CD4-positive, alpha-beta T cell treated with Interleukin-15 for 4 hours (primary cell): ENCODE results near the gene TBX19.

ENCODE experiments used
- DNase-seq: peaks from one replicate; pipeline ENCODE4 v3.0.0-alpha.2; 2020; ENCODE audit warnings: low spot score

Gene TBX19

DNA sequence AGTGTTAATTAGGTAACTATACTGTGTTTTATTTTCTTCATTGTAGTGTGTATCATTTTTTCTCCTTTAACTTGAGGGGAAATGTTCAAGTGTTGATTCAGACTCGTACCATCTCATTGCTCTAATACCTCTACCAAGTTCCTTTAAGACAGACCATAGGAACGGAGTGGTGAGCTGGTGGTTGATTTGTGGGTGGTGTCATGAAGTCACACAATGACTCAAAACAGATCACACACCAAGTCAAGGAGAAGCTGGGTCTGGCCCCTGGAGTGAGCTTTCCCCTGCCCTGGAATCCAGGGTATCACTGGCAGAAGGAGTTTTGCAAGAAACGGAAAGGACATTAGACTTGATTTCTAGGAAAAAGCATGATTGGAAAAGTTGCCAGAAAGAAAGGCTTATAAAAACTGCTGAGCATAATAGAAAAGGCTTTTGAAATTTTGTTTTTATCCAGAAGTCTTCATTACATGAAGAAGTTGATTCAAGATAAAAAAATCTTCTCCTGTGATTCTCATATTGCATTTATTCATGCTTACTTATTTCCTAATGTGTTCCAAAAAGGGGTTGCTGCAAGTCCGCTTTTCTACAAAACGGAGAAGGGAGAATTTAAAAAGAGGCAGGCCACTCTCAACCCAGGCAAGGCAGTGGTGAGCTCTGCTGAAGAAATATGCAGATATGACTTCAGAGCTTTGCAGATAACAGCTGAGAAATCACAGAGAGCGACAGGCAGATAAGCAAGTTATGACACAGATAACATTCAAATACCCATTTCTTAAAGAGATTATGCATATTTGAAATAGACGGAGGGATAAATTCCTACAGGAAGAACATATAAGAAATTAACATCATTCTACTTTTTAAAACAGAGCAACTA is 79.7 kb downstream of the TBX19 start:
- DNase-seq: peak; percentile 25

DNA sequence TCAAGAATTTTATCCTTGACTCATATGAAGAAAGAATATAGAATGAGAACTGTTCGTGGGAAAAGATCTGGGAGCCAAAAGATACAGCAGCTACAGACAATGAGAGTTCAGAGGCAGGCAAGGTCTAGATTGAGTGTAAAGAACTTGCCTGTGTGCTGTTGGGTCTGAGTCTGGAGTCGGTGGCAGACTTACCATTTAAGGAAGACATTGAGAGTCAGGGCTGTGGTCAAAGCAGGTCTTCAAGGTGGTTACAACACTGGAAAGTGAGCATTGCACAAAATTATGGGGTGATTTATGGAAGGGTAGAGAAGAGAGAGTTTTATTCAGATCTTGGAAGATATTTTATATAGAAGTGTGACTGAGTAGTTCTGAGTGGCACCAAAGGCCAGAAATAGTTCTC is 80.6 kb downstream of the TBX19 start:
- DNase-seq: no peak

DNA sequence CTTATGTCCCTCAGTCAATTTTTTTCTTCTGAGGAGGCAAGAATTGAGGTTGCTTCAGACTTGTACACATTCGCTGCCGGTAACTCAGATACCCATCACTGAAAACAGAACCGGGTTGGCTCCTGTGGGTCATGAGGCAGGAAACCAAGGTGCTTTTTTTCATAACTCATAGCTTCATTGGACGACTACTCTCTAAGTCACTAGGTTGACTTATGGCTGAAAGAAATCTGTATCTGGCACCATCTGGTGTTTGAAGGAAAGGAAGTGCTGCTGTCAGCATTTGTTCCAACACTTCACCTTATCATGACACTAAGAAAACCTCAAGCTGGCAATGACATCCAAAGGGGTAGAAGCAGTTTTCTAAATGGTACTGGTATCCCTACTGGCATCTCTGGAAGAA is 82.3 kb downstream of the TBX19 start:
- peak; percentile 70 for DNase-seq
